H9 (cell line): ENCODE data around the gene ADAD2. TPM values are rescaled to one million over a fixed set of nuclear protein-coding genes. Genes with fewer than 3 reads are reported as not detected.

ENCODE experiments used
- DNase-seq: peaks from one replicate; pipeline ENCODE4 v3.0.0-alpha.2; 2017
- H2AFZ ChIP-seq: one replicate; pipeline ENCODE4 v1.6.1; 2013; ENCODE audit warnings: mild to moderate bottlenecking, low read length, control low read depth, moderate library complexity
- H2AK5ac ChIP-seq: 2 replicates; pipeline ENCODE4 v1.6.1; 2013; ENCODE audit warnings: low read length, control low read depth, mixed read lengths; ENCODE audit not compliant: insufficient read length
- H2BK120ac ChIP-seq: one replicate; pipeline ENCODE4 v1.6.1; 2013; ENCODE audit warnings: low read depth, mild to moderate bottlenecking, low read length, control low read depth, inconsistent platforms; ENCODE audit not compliant: poor library complexity, severe bottlenecking
- H2BK12ac ChIP-seq: 2 replicates; pipeline ENCODE4 v1.6.1; 2013; ENCODE audit warnings: low read length, control low read depth, mixed read lengths, low read depth; ENCODE audit not compliant: insufficient read length
- H2BK15ac ChIP-seq: 2 replicates; pipeline ENCODE4 v1.6.1; 2013; ENCODE audit warnings: low read depth, low read length, control low read depth
- H2BK20ac ChIP-seq: one replicate; pipeline ENCODE4 v1.6.1; 2013; ENCODE audit warnings: low read depth, mild to moderate bottlenecking, low read length, control low read depth, inconsistent platforms; ENCODE audit not compliant: poor library complexity, severe bottlenecking
- H2BK5ac ChIP-seq: 2 replicates; pipeline ENCODE4 v1.6.1; 2013; ENCODE audit warnings: low read length, control low read depth, mixed read lengths; ENCODE audit not compliant: insufficient read length
- H3K14ac ChIP-seq: 2 replicates; pipeline ENCODE4 v1.6.1; 2013; ENCODE audit warnings: low read length, control low read depth; ENCODE audit not compliant: insufficient read depth
- H3K18ac ChIP-seq: 2 replicates; pipeline ENCODE4 v1.6.1; 2013; ENCODE audit warnings: low read depth, mild to moderate bottlenecking, mixed read lengths, low read length, control low read depth; ENCODE audit not compliant: insufficient read length
- H3K23ac ChIP-seq: 2 replicates; pipeline ENCODE4 v1.6.1; 2013; ENCODE audit warnings: low read length, control low read depth, mixed read lengths, low read depth; ENCODE audit not compliant: insufficient read length
- H3K23me2 ChIP-seq: 2 replicates; pipeline ENCODE4 v1.6.1; 2013; ENCODE audit warnings: low read depth, mild to moderate bottlenecking, mixed read lengths, low read length, control low read depth; ENCODE audit not compliant: insufficient read length, poor library complexity, severe bottlenecking
- H3K27ac ChIP-seq: 2 replicates; pipeline ENCODE4 v1.5.1; 2013; ENCODE audit warnings: low read length, control low read depth, mixed read lengths, low read depth; ENCODE audit not compliant: insufficient read length
- H3K27me3 ChIP-seq: 2 replicates; pipeline ENCODE4 v1.6.1; 2013; ENCODE audit warnings: low read length, control low read depth, inconsistent platforms; ENCODE audit not compliant: insufficient read depth
- H3K4ac ChIP-seq: 2 replicates; pipeline ENCODE4 v1.6.1; 2013; ENCODE audit warnings: low read depth, mild to moderate bottlenecking, control low read depth, inconsistent platforms, low read length, moderate library complexity
- H3K4me1 ChIP-seq: 2 replicates; pipeline ENCODE4 v1.6.1; 2013; ENCODE audit warnings: low read length, control low read depth, inconsistent platforms; ENCODE audit not compliant: insufficient read depth
- H3K4me2 ChIP-seq: 2 replicates; pipeline ENCODE4 v1.6.1; 2013; ENCODE audit warnings: low read length, control low read depth, mixed read lengths; ENCODE audit not compliant: insufficient read length, insufficient read depth
- H3K56ac ChIP-seq: 2 replicates; pipeline ENCODE4 v1.6.1; 2013; ENCODE audit warnings: low read depth, mild to moderate bottlenecking, mixed read lengths, low read length, control low read depth; ENCODE audit not compliant: insufficient read length
- H3K79me1 ChIP-seq: 2 replicates; pipeline ENCODE4 v1.6.1; 2013; ENCODE audit warnings: low read depth, mild to moderate bottlenecking, moderate library complexity, low read length, control low read depth, inconsistent platforms; ENCODE audit not compliant: insufficient read depth, poor library complexity, severe bottlenecking
- H3K79me2 ChIP-seq: 2 replicates; pipeline ENCODE4 v1.6.1; 2013; ENCODE audit warnings: low read length, control low read depth, inconsistent platforms; ENCODE audit not compliant: insufficient read depth
- H3K9ac ChIP-seq: 2 replicates; pipeline ENCODE4 v1.6.1; 2013; ENCODE audit warnings: low read length, control low read depth, mixed read lengths; ENCODE audit not compliant: insufficient read length; ENCODE audit errors: extremely low read depth
- H3K9me3 ChIP-seq: one replicate; pipeline ENCODE4 v1.6.1; 2013; ENCODE audit warnings: low read depth, low read length, inconsistent platforms; ENCODE audit not compliant: control insufficient read depth
- H3T11ph ChIP-seq: one replicate; pipeline ENCODE4 v1.6.1; 2013; ENCODE audit warnings: mild to moderate bottlenecking, low read length, control low read depth, inconsistent platforms
- H4K20me1 ChIP-seq: one replicate; pipeline ENCODE4 v1.6.1; 2013; ENCODE audit not compliant: control insufficient read depth, insufficient read length, insufficient read depth
- H4K5ac ChIP-seq: 2 replicates; pipeline ENCODE4 v1.6.1; 2013; ENCODE audit warnings: low read depth, mild to moderate bottlenecking, mixed read lengths, low read length, control low read depth; ENCODE audit not compliant: insufficient read length
- H4K8ac ChIP-seq: replicated peaks from 2 replicates; pipeline ENCODE4 v1.6.1; 2013; ENCODE audit warnings: low read length, control low read depth, mixed read lengths, low read depth; ENCODE audit not compliant: insufficient read length
- H4K91ac ChIP-seq: 2 replicates; pipeline ENCODE4 v1.6.1; 2013; ENCODE audit warnings: low read depth, mild to moderate bottlenecking, moderate library complexity, mixed read lengths, low read length, control low read depth; ENCODE audit not compliant: insufficient read length
- H3K27ac Mint-ChIP-seq, 3 experiments: 2 replicates in 2 of 3; 3 replicates in 1 of 3; pipeline ENCODE4 v1.8.0; 2020 to 2021; ENCODE audit warnings: mixed read lengths in 3 of 3, mild to moderate bottlenecking in 1 of 3, moderate library complexity in 1 of 3
- H3K27me3 Mint-ChIP-seq: 2 replicates; pipeline ENCODE4 v1.8.0; 2021; ENCODE audit warnings: low read depth, mild to moderate bottlenecking, moderate library complexity, mixed read lengths
- H3K36me3 Mint-ChIP-seq, 3 experiments: 2 replicates in 2 of 3; 3 replicates in 1 of 3; pipeline ENCODE4 v1.8.0; 2020 to 2021; ENCODE audit warnings: low read depth in 3 of 3, mixed read lengths in 3 of 3; ENCODE audit not compliant: insufficient read depth in 1 of 3
- H3K4me1 Mint-ChIP-seq, 2 experiments: 2 replicates each; pipeline ENCODE4 v1.8.0; 2020; ENCODE audit warnings: mixed read lengths in 2 of 2
- H3K4me3 Mint-ChIP-seq, 2 experiments: 2 replicates in 1 of 2; 3 replicates in 1 of 2; pipeline ENCODE4 v1.8.0; 2020 to 2021; ENCODE audit warnings: mild to moderate bottlenecking in 2 of 2, mixed read lengths in 2 of 2, moderate library complexity in 1 of 2
- H3K9me3 Mint-ChIP-seq, 2 experiments: 2 replicates in 1 of 2; 3 replicates in 1 of 2; pipeline ENCODE4 v1.8.0; 2020; ENCODE audit warnings: mild to moderate bottlenecking in 2 of 2, mixed read lengths in 2 of 2, moderate library complexity in 1 of 2
- WGBS: extraction: QIAGEN DNeasy Blood & Tissue Kit; methylation state at CpG from one replicate; pipeline ENCODE4 v1.1.7; 2013; ENCODE audit warnings: missing lambda C conversion rate, low lambda C conversion rate, mixed read lengths; ENCODE audit not compliant: insufficient read length; ENCODE audit errors: extremely low coverage; 5-methylcytosine and 5-hydroxymethylcytosine counted together
- total RNA-seq: library from RNA; stranded (reverse); gene quantifications from 2 replicates; pipeline ENCODE4 v1.2.1, GENCODE V29; 2021
- TF ChIP-seq, protein P1 (sequence below): fragments of 200-600 bp; sonication (generic); conservative IDR thresholded peaks from 3 replicates; pipeline ENCODE4 v1.8.0; 2021; ENCODE audit warnings: antibody characterized with exemption, mild to moderate bottlenecking

ADAD2 gene
- total RNA-seq, 1 experiment from 2014 or later, result 1.0 TPM

DNA sequence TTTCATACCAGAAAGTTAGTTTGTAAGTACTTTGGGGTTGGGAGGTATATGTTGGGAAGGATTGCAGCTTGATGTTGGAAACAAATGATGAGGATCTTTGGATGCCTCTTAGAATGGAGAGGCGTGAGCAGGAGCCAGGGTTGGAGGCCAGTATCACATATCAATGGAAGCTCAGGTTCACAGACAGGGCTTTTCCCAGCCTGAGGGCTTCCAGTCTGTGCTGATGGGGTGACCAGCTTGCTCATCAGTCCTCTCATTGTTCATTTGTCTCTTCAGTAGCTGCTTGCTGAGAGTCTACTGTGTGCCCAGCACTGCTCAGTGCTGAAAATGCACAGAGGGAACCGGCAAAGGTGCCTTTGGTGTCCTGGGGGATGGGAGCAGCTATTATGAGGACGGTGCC lies 40.0 kb upstream of the ADAD2 start:
- Histone ChIP-seq H3K9ac (no peak overlapping the region), H4K8ac (no peak overlapping the region), H2BK20ac (no peak overlapping the region), H2AK5ac (no peak overlapping the region), H4K20me1 (no peaks in the 10 kb centered on the region), H2BK5ac (no peak overlapping the region), H3K27ac (no peak overlapping the region), H4K5ac (no peak overlapping the region), H3K9me3 (no peaks in the 10 kb centered on the region), H3K56ac (no peak overlapping the region), H3K18ac (no peak overlapping the region), H2BK12ac (no peak overlapping the region), H3K79me2 (no peaks in the 10 kb centered on the region), H3K79me1 (no peaks in the 10 kb centered on the region), H3T11ph (no peak overlapping the region), H3K23ac (no peak overlapping the region), H3K14ac (no peak overlapping the region), H4K91ac (no peak overlapping the region), H3K4me1 (no peaks in the 10 kb centered on the region), H3K4ac (no peak overlapping the region), H2AFZ (no peak overlapping the region), H2BK120ac (no peak overlapping the region), H3K23me2 (no peaks in the 10 kb centered on the region), H3K4me2 (no peak overlapping the region), H3K27me3 (no peaks in the 10 kb centered on the region), H2BK15ac (no peak overlapping the region)
- Mint-ChIP-seq H3K4me1 (peaks cover 0 to 6% of the 10 kb centered on the region in 2 experiments; a peak in 2 of 4 replicates), H3K4me3 (no peak overlapping the region), H3K27ac (no peak overlapping the region), H3K27me3 (peaks cover 19% of the 10 kb centered on the region), H3K9me3 (no peaks in the 10 kb centered on the region), H3K36me3 (no peaks in the 10 kb centered on the region)
- TF ChIP-seq, protein P1, sequence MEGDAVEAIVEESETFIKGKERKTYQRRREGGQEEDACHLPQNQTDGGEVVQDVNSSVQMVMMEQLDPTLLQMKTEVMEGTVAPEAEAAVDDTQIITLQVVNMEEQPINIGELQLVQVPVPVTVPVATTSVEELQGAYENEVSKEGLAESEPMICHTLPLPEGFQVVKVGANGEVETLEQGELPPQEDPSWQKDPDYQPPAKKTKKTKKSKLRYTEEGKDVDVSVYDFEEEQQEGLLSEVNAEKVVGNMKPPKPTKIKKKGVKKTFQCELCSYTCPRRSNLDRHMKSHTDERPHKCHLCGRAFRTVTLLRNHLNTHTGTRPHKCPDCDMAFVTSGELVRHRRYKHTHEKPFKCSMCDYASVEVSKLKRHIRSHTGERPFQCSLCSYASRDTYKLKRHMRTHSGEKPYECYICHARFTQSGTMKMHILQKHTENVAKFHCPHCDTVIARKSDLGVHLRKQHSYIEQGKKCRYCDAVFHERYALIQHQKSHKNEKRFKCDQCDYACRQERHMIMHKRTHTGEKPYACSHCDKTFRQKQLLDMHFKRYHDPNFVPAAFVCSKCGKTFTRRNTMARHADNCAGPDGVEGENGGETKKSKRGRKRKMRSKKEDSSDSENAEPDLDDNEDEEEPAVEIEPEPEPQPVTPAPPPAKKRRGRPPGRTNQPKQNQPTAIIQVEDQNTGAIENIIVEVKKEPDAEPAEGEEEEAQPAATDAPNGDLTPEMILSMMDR, result no peak
- DNase-seq, result no peak
- no CpG with 5 or more reads among the region's 3 CpGs for WGBS
